HEK293 (cell line): Measurements from ENCODE around the gene UQCC2.
A peak's percentile ranks its signal among the peaks of the same experiment; 100 is the strongest.

Source experiments
- CTCF ChIA-PET: fragments of 350-600 bp; formaldehyde crosslinking; extraction: SDS; loops from one replicate; lab custom pipeline; 2021; ENCODE audit warnings: antibody characterized with exemption; lab: Yijun Ruan, JAX
- POLR2A ChIA-PET: fragments of 300-600 bp; formaldehyde crosslinking; extraction: SDS; loops from one replicate; lab custom pipeline; 2020; ENCODE audit warnings: antibody characterized with exemption, inconsistent platforms; lab: Yijun Ruan, JAX
- H3K27ac ChIP-seq: fragments of 200-500 bp; sonication (Bioruptor generic); 2 replicates; pipeline ENCODE4 v1.5.1; 2014; ENCODE audit warnings: low read depth, low read length, control low read depth, inconsistent platforms; ENCODE audit errors: extremely low read depth
- H3K36me3 ChIP-seq, 2 experiments: fragments of 200-500 bp in 1 of 2; sonication (Bioruptor generic) in 1 of 2; 1 replicate in 1 of 2; 2 replicates in 1 of 2; pipeline ENCODE4 v1.5.1; 2014 to 2017; ENCODE audit warnings: inconsistent platforms in 2 of 2, low read length in 2 of 2; ENCODE audit not compliant: control insufficient read depth in 2 of 2, insufficient read depth in 1 of 2
- H3K4me1 ChIP-seq: fragments of 200-500 bp; sonication (Bioruptor generic); 2 replicates; pipeline ENCODE4 v1.5.1; 2014; ENCODE audit warnings: mild to moderate bottlenecking, low read length, inconsistent platforms; ENCODE audit not compliant: control insufficient read depth, insufficient read depth
- H3K4me3 ChIP-seq: 2 replicates; pipeline ENCODE4 v1.5.1; 2011; ENCODE audit warnings: low read depth, mild to moderate bottlenecking, control low read depth, low read length, moderate library complexity
- H3K9me3 ChIP-seq: fragments of 200-500 bp; sonication (Bioruptor generic); 2 replicates; pipeline ENCODE4 v1.5.1; 2014; ENCODE audit warnings: low read depth, low read length, inconsistent platforms; ENCODE audit not compliant: control insufficient read depth, insufficient read depth
- FEZF1 ChIP-seq: fragments of 450-650 bp; formaldehyde crosslinking; IDR thresholded peaks from 2 replicates; pipeline ENCODE4 v1.5.1; 2016; ENCODE audit warnings: missing biosample characterization, missing genetic modification characterization
- GLIS1 ChIP-seq: fragments of 450-650 bp; formaldehyde crosslinking; IDR thresholded peaks from 2 replicates; pipeline ENCODE4 v1.5.1; 2016; ENCODE audit warnings: missing biosample characterization, missing genetic modification characterization
- IKZF3 ChIP-seq: fragments of 450-650 bp; IDR thresholded peaks from 2 replicates; pipeline ENCODE4 v1.5.0; 2018; ENCODE audit warnings: missing biosample characterization, mild to moderate bottlenecking, missing genetic modification characterization, moderate library complexity
- KLF8 ChIP-seq: fragments of 450-650 bp; formaldehyde crosslinking; IDR thresholded peaks from 2 replicates; pipeline ENCODE4 v1.5.1; 2016; ENCODE audit warnings: missing biosample characterization, missing genetic modification characterization
- MZF1 ChIP-seq: fragments of 450-650 bp; formaldehyde crosslinking; IDR thresholded peaks from 2 replicates; pipeline ENCODE4 v1.5.1; 2017; ENCODE audit warnings: missing biosample characterization, missing genetic modification characterization, borderline replicate concordance
- OSR2 ChIP-seq: fragments of 450-650 bp; formaldehyde crosslinking; IDR thresholded peaks from 2 replicates; pipeline ENCODE4 v1.5.1; 2016; ENCODE audit warnings: missing biosample characterization, missing genetic modification characterization
- PRDM1 ChIP-seq: fragments of 450-650 bp; formaldehyde crosslinking; IDR thresholded peaks from 2 replicates; pipeline ENCODE4; 2016; ENCODE audit warnings: missing biosample characterization, missing genetic modification characterization
- SCRT2 ChIP-seq: fragments of 450-650 bp; formaldehyde crosslinking; IDR thresholded peaks from 2 replicates; pipeline ENCODE4 v1.5.1; 2016; ENCODE audit warnings: missing biosample characterization, missing genetic modification characterization
- SP2 ChIP-seq: fragments of 450-650 bp; formaldehyde crosslinking; IDR thresholded peaks from 2 replicates; pipeline ENCODE4 v1.5.1; 2016; ENCODE audit warnings: missing biosample characterization, missing genetic modification characterization
- ZBTB17 ChIP-seq: fragments of 450-650 bp; formaldehyde crosslinking; IDR thresholded peaks from 2 replicates; pipeline ENCODE4 v1.5.1; 2016; ENCODE audit warnings: missing biosample characterization, missing genetic modification characterization
- ZFHX2 ChIP-seq: fragments of 450-650 bp; formaldehyde crosslinking; conservative IDR thresholded peaks from 2 replicates; pipeline ENCODE4 v1.5.1; 2016; ENCODE audit warnings: missing biosample characterization, missing genetic modification characterization
- ZFP37 ChIP-seq: fragments of 450-650 bp; formaldehyde crosslinking; IDR thresholded peaks from 2 replicates; pipeline ENCODE4 v1.5.1; 2016; ENCODE audit warnings: missing biosample characterization, missing genetic modification characterization
- ZFP69B ChIP-seq: fragments of 450-650 bp; formaldehyde crosslinking; IDR thresholded peaks from 2 replicates; pipeline ENCODE4 v1.5.1; 2016; ENCODE audit warnings: missing biosample characterization, missing genetic modification characterization
- ZIC2 ChIP-seq: fragments of 450-650 bp; formaldehyde crosslinking; IDR thresholded peaks from 2 replicates; pipeline ENCODE4 v1.5.1; 2016; ENCODE audit warnings: missing biosample characterization, missing genetic modification characterization
- ZNF10 ChIP-seq: fragments of 450-650 bp; formaldehyde crosslinking; IDR thresholded peaks from 2 replicates; pipeline ENCODE4 v1.5.1; 2017; ENCODE audit warnings: missing biosample characterization, missing genetic modification characterization
- ZNF138 ChIP-seq: fragments of 450-650 bp; formaldehyde crosslinking; IDR thresholded peaks from 2 replicates; pipeline ENCODE4 v1.5.1; 2016; ENCODE audit warnings: missing biosample characterization, missing genetic modification characterization, borderline replicate concordance
- ZNF596 ChIP-seq: fragments of 450-650 bp; IDR thresholded peaks from 2 replicates; pipeline ENCODE4 v1.5.0; 2018; ENCODE audit warnings: missing biosample characterization, mild to moderate bottlenecking, missing genetic modification characterization, moderate library complexity
- ZNF707 ChIP-seq: fragments of 450-650 bp; formaldehyde crosslinking; IDR thresholded peaks from 2 replicates; pipeline ENCODE4 v1.5.1; 2016; ENCODE audit warnings: missing biosample characterization, missing genetic modification characterization
- TF ChIP-seq, protein P1 (sequence below): fragments of 450-650 bp; formaldehyde crosslinking; IDR thresholded peaks from 2 replicates; pipeline ENCODE4 v1.5.1; 2016; ENCODE audit warnings: missing biosample characterization, missing genetic modification characterization
- TF ChIP-seq, protein P2 (sequence below): fragments of 450-650 bp; IDR thresholded peaks from 2 replicates; pipeline ENCODE4 v1.5.1; 2018; ENCODE audit warnings: missing biosample characterization, missing genetic modification characterization
- TF ChIP-seq, protein P3 (sequence below): fragments of 450-650 bp; formaldehyde crosslinking; IDR thresholded peaks from 2 replicates; pipeline ENCODE4 v1.5.1; 2016; ENCODE audit warnings: missing biosample characterization, missing genetic modification characterization
- TF ChIP-seq, protein P4 (sequence below): fragments of 450-650 bp; IDR thresholded peaks from 2 replicates; pipeline ENCODE4 v1.5.1; 2018; ENCODE audit warnings: missing biosample characterization, mild to moderate bottlenecking, missing genetic modification characterization
- TF ChIP-seq, protein P5 (sequence below): fragments of 450-650 bp; formaldehyde crosslinking; IDR thresholded peaks from 2 replicates; pipeline ENCODE4 v1.5.1; 2017; ENCODE audit warnings: missing biosample characterization, missing genetic modification characterization
- TF ChIP-seq, protein P6 (sequence below): fragments of 450-650 bp; formaldehyde crosslinking; IDR thresholded peaks from 2 replicates; pipeline ENCODE4 v1.5.1; 2016; ENCODE audit warnings: missing biosample characterization, missing genetic modification characterization

The UQCC2 gene

DNA sequence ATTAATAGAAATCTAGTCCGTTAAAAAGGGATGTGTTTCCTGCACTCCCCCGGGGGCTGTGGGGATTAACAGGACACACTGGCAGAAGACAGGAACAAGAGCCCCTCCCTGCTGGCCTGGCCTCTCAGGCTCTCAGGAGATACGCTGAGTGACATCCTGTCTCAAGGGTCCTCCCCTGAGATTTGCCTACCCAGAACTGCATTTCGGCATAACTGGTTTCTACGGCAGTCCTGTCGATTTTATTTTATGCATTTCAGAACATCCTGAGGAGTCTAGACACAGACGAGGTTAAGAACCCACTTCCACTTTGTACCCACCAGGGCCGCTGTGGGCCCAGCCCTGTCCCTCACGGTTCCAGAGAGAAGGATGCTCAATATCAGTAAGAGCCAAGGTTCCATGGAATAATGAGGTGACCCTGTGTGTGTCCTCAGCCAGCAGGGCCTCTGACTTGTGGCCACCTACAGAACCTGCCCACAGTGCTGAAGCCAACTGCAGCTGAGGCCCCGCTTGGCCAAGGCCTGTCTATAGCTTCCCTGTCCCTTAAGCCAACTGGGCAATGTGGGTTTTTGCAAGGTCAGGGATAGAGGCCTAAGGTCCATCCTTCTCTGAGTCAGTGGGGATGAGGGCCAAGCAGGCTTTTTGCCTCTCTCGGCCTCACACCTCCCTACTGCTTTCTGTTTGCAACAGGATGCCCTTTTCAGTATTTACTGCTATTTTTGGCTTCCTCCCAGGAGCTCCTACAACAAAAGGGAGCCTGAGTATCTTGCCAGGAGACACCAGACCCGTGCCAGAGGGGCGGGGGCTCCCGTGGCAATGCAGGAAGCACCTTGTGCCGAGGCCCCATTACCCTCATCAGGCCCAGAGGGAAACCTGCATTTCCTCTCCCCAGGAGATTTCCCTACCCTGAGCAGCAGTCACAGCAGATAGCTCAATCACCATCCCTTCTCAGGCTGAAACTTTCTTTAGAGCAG, 14.7 kb downstream of the UQCC2 start:
- ChIA-PET POLR2A (interaction anchor here (1.0 to 1.1 kb wide), 2 partner anchors 14 to 89 kb away, joined by 3 read pairs; partner anchors contain the start of gene UQCC2), CTCF (interaction anchor here (1.2 to 5.4 kb wide), 2 partner anchors 107 to 110 kb away, joined by 6 to 34 read pairs; no protein-coding TSS in a partner anchor)
- H3K27ac ChIP-seq: peak overlapping the region; percentile 40; the same call in 1 of the 2 replicates
- H3K4me1 ChIP-seq: peaks cover 3% of the 10 kb centered on the region; the same call in 1 of the 2 replicates
- no peak overlapping the region for H3K4me3 ChIP-seq
- peaks cover 4 to 88% of the 10 kb centered on the region in 2 experiments; a peak in 2 of 3 replicates for H3K36me3 ChIP-seq
- no peaks in the 10 kb centered on the region for H3K9me3 ChIP-seq
- TF ChIP-seq SCRT2 (tag by site-specific recombination) (peak; percentile 86), ZNF10 (tag by site-specific recombination) (0 out of 2 replicates have a peak, but pooled peaks have one; percentile 21), ZNF138 (tag by site-specific recombination) (no peak), IKZF3 (tag by site-specific recombination) (peak; percentile 40; the same call in 1 of the 2 replicates), GLIS1 (tag by site-specific recombination) (peak; percentile 34; the same call in 1 of the 2 replicates), FEZF1 (tag by site-specific recombination) (peak; percentile 85), KLF8 (no peak), ZNF596 (tag by site-specific recombination) (no peak), OSR2 (tag by site-specific recombination) (peak; percentile 97), ZBTB17 (0 out of 2 replicates have a peak, but pooled peaks have one; percentile 35), MZF1 (tag by site-specific recombination) (0 out of 2 replicates have a peak, but pooled peaks have one; percentile 35), ZFHX2 (tag by site-specific recombination) (0 out of 2 replicates have a peak, but pooled peaks have one; percentile 12), PRDM1 (tag by site-specific recombination) (peak; percentile 59), ZIC2 (tag by site-specific recombination) (peak; percentile 91), SP2 (tag by site-specific recombination) (no peak), ZFP37 (tag by site-specific recombination) (no peak), ZNF707 (tag by site-specific recombination) (no peak), ZFP69B (tag by site-specific recombination) (no peak)
- TF ChIP-seq, protein P1, sequence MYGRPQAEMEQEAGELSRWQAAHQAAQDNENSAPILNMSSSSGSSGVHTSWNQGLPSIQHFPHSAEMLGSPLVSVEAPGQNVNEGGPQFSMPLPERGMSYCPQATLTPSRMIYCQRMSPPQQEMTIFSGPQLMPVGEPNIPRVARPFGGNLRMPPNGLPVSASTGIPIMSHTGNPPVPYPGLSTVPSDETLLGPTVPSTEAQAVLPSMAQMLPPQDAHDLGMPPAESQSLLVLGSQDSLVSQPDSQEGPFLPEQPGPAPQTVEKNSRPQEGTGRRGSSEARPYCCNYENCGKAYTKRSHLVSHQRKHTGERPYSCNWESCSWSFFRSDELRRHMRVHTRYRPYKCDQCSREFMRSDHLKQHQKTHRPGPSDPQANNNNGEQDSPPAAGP (tag by site-specific recombination): no peak
- TF ChIP-seq, protein P2, sequence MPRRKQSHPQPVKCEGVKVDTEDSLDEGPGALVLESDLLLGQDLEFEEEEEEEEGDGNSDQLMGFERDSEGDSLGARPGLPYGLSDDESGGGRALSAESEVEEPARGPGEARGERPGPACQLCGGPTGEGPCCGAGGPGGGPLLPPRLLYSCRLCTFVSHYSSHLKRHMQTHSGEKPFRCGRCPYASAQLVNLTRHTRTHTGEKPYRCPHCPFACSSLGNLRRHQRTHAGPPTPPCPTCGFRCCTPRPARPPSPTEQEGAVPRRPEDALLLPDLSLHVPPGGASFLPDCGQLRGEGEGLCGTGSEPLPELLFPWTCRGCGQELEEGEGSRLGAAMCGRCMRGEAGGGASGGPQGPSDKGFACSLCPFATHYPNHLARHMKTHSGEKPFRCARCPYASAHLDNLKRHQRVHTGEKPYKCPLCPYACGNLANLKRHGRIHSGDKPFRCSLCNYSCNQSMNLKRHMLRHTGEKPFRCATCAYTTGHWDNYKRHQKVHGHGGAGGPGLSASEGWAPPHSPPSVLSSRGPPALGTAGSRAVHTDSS (tag by site-specific recombination): no peak
- TF ChIP-seq, protein P3, sequence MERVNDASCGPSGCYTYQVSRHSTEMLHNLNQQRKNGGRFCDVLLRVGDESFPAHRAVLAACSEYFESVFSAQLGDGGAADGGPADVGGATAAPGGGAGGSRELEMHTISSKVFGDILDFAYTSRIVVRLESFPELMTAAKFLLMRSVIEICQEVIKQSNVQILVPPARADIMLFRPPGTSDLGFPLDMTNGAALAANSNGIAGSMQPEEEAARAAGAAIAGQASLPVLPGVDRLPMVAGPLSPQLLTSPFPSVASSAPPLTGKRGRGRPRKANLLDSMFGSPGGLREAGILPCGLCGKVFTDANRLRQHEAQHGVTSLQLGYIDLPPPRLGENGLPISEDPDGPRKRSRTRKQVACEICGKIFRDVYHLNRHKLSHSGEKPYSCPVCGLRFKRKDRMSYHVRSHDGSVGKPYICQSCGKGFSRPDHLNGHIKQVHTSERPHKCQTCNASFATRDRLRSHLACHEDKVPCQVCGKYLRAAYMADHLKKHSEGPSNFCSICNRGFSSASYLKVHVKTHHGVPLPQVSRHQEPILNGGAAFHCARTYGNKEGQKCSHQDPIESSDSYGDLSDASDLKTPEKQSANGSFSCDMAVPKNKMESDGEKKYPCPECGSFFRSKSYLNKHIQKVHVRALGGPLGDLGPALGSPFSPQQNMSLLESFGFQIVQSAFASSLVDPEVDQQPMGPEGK: peak; percentile 56; the same call in 1 of the 2 replicates
- TF ChIP-seq, protein P4, sequence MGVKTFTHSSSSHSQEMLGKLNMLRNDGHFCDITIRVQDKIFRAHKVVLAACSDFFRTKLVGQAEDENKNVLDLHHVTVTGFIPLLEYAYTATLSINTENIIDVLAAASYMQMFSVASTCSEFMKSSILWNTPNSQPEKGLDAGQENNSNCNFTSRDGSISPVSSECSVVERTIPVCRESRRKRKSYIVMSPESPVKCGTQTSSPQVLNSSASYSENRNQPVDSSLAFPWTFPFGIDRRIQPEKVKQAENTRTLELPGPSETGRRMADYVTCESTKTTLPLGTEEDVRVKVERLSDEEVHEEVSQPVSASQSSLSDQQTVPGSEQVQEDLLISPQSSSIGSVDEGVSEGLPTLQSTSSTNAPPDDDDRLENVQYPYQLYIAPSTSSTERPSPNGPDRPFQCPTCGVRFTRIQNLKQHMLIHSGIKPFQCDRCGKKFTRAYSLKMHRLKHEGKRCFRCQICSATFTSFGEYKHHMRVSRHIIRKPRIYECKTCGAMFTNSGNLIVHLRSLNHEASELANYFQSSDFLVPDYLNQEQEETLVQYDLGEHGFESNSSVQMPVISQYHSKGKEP (tag by site-specific recombination): peak; percentile 66; the same call in 1 of the 2 replicates
- TF ChIP-seq, protein P5, sequence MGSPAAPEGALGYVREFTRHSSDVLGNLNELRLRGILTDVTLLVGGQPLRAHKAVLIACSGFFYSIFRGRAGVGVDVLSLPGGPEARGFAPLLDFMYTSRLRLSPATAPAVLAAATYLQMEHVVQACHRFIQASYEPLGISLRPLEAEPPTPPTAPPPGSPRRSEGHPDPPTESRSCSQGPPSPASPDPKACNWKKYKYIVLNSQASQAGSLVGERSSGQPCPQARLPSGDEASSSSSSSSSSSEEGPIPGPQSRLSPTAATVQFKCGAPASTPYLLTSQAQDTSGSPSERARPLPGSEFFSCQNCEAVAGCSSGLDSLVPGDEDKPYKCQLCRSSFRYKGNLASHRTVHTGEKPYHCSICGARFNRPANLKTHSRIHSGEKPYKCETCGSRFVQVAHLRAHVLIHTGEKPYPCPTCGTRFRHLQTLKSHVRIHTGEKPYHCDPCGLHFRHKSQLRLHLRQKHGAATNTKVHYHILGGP (tag by site-specific recombination): no peak
- TF ChIP-seq, protein P6, sequence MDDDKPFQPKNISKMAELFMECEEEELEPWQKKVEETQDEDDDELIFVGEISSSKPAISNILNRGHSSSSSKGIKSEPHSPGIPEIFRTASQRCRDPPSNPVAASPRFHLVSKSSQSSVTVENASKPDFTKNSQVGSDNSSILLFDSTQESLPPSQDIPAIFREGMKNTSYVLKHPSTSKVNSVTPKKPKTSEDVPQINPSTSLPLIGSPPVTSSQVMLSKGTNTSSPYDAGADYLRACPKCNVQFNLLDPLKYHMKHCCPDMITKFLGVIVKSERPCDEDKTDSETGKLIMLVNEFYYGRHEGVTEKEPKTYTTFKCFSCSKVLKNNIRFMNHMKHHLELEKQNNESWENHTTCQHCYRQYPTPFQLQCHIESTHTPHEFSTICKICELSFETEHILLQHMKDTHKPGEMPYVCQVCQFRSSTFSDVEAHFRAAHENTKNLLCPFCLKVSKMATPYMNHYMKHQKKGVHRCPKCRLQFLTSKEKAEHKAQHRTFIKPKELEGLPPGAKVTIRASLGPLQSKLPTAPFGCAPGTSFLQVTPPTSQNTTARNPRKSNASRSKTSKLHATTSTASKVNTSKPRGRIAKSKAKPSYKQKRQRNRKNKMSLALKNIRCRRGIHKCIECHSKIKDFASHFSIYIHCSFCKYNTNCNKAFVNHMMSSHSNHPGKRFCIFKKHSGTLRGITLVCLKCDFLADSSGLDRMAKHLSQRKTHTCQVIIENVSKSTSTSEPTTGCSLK (tag by site-specific recombination): no peak
